ENCODE measurements around the gene CDT1.

DNA sequence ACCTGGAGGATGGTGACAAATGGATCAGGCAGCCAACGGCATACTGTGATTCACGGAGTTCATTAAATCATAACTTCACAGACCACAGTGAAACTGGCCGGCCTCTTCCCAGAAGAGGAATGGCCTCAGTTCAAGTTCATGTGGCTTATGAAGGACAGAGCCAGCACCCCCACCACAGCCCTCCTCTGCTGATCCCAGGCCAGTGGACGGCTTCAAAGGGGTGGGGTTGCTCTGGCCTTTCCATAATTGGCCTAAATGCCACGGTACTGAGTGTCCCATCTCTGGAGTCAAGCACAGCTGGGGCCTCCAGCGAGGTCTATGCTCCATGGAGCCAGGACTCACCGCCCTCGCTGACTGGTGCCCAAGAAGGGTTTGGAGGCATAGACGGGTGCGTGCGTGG, 31.8 kb downstream of the CDT1 start:
- no peak for TF ChIP-seq POLR2A (IDR thresholded peaks at IDR 0.05; ENCODE audit: low read depth, low read length)
- no peak for TF ChIP-seq POLR2AphosphoS5 (IDR thresholded peaks at IDR 0.05; ENCODE audit: low read depth, low read length)
- no peak for TF ChIP-seq PAX5 (IDR thresholded peaks at IDR 0.05; ENCODE audit: insufficient read depth, low read length, severe bottlenecking)
- TF ChIP-seq TAF1 (IDR thresholded peaks at IDR 0.05; ENCODE audit: low read depth, low read length), result no peak
- TF ChIP-seq POU2F2 (IDR thresholded peaks at IDR 0.05; ENCODE audit: low read depth, low read length), result no peak

Data from GM12891 (cell line).